ENCODE data around the gene ADAM23.

Gene ADAM23

DNA sequence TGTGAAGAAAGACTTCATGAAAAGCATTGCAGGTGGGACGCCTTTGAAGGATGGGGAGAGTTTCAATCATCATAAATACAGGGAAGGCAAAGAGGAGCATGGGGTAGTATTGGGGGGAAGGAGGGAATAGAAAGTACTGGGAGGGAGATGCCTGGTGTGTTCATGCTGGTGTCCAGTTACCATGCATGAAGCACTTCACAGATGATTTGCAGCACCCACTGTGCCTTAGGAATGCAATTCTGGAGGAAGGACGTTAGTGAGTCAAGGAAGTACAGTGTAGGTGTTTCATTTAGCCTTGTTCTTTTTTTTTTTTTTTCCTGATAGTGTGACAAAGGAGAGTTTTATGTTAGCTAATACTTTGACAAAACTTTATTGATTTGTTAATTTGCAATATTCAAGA, 36.8 kb downstream of the ADAM23 start:
- H3K79me2 ChIP-seq (ENCODE audit: control insufficient read depth, low read length), result no peaks in the 10 kb centered on the region
- no peaks in the 10 kb centered on the region for H3K4me1 ChIP-seq (ENCODE audit: control insufficient read depth, low read length)
- no peaks in the 10 kb centered on the region for H4K20me1 ChIP-seq (ENCODE audit: control insufficient read depth, insufficient read depth, low read depth, low read length)
- no peak overlapping the region for H3K27ac ChIP-seq (ENCODE audit: low read depth, low read length)
- H3K27me3 ChIP-seq (ENCODE audit: control insufficient read depth, low read length), result no peaks in the 10 kb centered on the region
- no peaks in the 10 kb centered on the region for H3K9me2 ChIP-seq (replicated peaks; ENCODE audit: control insufficient read depth, low read length)
- H3K9me3 ChIP-seq (ENCODE audit: control insufficient read depth, insufficient read depth, low read length), result no peaks in the 10 kb centered on the region
- no peaks in the 10 kb centered on the region for H3F3A ChIP-seq (ENCODE audit: control insufficient read depth, insufficient read depth)
- H3K36me3 ChIP-seq (ENCODE audit: control insufficient read depth, low read length), result no peaks in the 10 kb centered on the region
- H3K4me3 ChIP-seq (ENCODE audit: low read length), result no peak overlapping the region
- no peak overlapping the region for H3K4me2 ChIP-seq (ENCODE audit: low read length)
- no peak for TF ChIP-seq EZH2phosphoT487 (IDR thresholded peaks at IDR 0.05; ENCODE audit: borderline replicate concordance, low read length)
- TF ChIP-seq, protein P1, sequence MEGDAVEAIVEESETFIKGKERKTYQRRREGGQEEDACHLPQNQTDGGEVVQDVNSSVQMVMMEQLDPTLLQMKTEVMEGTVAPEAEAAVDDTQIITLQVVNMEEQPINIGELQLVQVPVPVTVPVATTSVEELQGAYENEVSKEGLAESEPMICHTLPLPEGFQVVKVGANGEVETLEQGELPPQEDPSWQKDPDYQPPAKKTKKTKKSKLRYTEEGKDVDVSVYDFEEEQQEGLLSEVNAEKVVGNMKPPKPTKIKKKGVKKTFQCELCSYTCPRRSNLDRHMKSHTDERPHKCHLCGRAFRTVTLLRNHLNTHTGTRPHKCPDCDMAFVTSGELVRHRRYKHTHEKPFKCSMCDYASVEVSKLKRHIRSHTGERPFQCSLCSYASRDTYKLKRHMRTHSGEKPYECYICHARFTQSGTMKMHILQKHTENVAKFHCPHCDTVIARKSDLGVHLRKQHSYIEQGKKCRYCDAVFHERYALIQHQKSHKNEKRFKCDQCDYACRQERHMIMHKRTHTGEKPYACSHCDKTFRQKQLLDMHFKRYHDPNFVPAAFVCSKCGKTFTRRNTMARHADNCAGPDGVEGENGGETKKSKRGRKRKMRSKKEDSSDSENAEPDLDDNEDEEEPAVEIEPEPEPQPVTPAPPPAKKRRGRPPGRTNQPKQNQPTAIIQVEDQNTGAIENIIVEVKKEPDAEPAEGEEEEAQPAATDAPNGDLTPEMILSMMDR (IDR thresholded peaks at IDR 0.05; ENCODE audit: low read depth, low read length, poor library complexity, severe bottlenecking), result no peak

DNA sequence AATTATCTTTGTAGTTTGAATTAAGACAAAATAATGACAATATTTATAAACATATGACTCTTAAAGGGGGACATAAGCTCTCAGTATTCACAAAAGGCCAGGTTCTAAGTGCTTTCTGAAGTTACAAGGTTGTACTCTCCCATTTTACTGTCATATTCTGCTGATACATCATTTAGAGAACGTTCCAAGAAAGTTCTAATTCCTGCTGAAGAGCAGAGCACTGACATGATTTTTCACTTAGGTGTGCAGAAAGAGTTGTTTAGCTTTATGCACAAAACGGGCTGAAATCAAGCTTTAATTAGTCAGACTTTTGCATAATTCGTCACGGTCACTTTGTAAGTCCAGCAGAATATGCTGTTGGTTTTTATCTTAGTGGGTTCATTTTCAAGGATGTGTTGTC, 37.3 kb downstream of the ADAM23 start:
- Histone ChIP-seq H3K4me2 (ENCODE audit: low read length) (no peak overlapping the region), H4K20me1 (ENCODE audit: control insufficient read depth, insufficient read depth, low read depth, low read length) (no peaks in the 10 kb centered on the region), H3K36me3 (ENCODE audit: control insufficient read depth, low read length) (no peaks in the 10 kb centered on the region), H3K9me2 (replicated peaks; ENCODE audit: control insufficient read depth, low read length) (no peaks in the 10 kb centered on the region), H3K79me2 (ENCODE audit: control insufficient read depth, low read length) (no peaks in the 10 kb centered on the region), H3K27ac (ENCODE audit: low read depth, low read length) (no peak overlapping the region), H3F3A (ENCODE audit: control insufficient read depth, insufficient read depth) (no peaks in the 10 kb centered on the region), H3K4me1 (ENCODE audit: control insufficient read depth, low read length) (no peaks in the 10 kb centered on the region), H3K9me3 (ENCODE audit: control insufficient read depth, insufficient read depth, low read length) (no peaks in the 10 kb centered on the region), H3K4me3 (ENCODE audit: low read length) (no peak overlapping the region), H3K27me3 (ENCODE audit: control insufficient read depth, low read length) (no peaks in the 10 kb centered on the region)
- TF ChIP-seq EZH2phosphoT487 (IDR thresholded peaks at IDR 0.05; ENCODE audit: borderline replicate concordance, low read length), result no peak
- TF ChIP-seq, protein P1 (IDR thresholded peaks at IDR 0.05; ENCODE audit: low read depth, low read length, poor library complexity, severe bottlenecking), result no peak

DNA sequence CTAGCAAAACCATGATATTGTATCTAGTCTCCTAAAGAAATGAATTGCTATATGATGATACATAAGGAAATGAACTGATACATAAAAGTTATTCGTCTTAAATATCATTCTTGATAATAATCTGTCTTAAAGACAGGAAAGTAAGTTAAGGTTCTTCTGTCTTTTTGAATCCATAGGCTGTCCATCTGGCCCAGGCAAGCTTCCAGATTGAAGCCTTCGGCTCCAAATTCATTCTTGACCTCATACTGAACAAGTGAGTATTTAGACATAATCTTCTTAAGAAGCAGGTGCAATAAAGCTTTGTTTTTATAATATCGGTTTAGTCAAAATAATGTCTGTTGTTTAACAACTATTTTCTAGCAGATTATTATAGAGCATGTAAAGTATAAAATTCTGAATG, 37.7 kb downstream of the ADAM23 start:
- Histone ChIP-seq H3K79me2 (ENCODE audit: control insufficient read depth, low read length) (no peaks in the 10 kb centered on the region), H4K20me1 (ENCODE audit: control insufficient read depth, insufficient read depth, low read depth, low read length) (no peaks in the 10 kb centered on the region), H3K27ac (ENCODE audit: low read depth, low read length) (no peak overlapping the region), H3K4me1 (ENCODE audit: control insufficient read depth, low read length) (no peaks in the 10 kb centered on the region), H3K27me3 (ENCODE audit: control insufficient read depth, low read length) (no peaks in the 10 kb centered on the region), H3K9me3 (ENCODE audit: control insufficient read depth, insufficient read depth, low read length) (no peaks in the 10 kb centered on the region), H3K4me3 (ENCODE audit: low read length) (no peak overlapping the region), H3K36me3 (ENCODE audit: control insufficient read depth, low read length) (no peaks in the 10 kb centered on the region), H3K9me2 (replicated peaks; ENCODE audit: control insufficient read depth, low read length) (no peaks in the 10 kb centered on the region), H3F3A (ENCODE audit: control insufficient read depth, insufficient read depth) (no peaks in the 10 kb centered on the region), H3K4me2 (ENCODE audit: low read length) (no peak overlapping the region)
- TF ChIP-seq EZH2phosphoT487 (IDR thresholded peaks at IDR 0.05; ENCODE audit: borderline replicate concordance, low read length), result no peak
- TF ChIP-seq, protein P1 (IDR thresholded peaks at IDR 0.05; ENCODE audit: low read depth, low read length, poor library complexity, severe bottlenecking), result no peak

DNA sequence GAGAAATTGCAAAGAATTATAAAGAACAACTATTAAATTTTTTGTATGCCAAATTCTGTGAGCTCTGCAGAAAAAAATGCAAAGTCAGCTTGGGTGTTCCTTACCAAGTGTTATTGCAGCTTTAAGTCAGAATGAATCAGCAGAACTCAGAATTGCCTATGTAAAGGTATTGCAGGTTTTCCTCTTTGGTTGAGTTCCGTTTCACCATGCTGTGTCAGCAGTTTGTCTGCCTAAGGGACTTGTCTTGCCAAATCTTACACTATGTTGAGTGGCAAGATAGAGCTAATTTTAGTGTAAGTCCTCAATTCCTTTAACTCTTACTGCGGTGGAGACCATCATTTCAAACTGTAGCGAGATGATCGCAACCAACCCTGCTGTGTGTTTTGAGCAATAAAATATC, 38.8 kb downstream of the ADAM23 start:
- H4K20me1 ChIP-seq (ENCODE audit: control insufficient read depth, insufficient read depth, low read depth, low read length), result no peaks in the 10 kb centered on the region
- no peaks in the 10 kb centered on the region for H3K79me2 ChIP-seq (ENCODE audit: control insufficient read depth, low read length)
- no peak overlapping the region for H3K4me2 ChIP-seq (ENCODE audit: low read length)
- no peak overlapping the region for H3K27ac ChIP-seq (ENCODE audit: low read depth, low read length)
- H3K4me3 ChIP-seq (ENCODE audit: low read length), result no peak overlapping the region
- H3K27me3 ChIP-seq (ENCODE audit: control insufficient read depth, low read length), result no peaks in the 10 kb centered on the region
- H3K9me2 ChIP-seq (replicated peaks; ENCODE audit: control insufficient read depth, low read length), result no peaks in the 10 kb centered on the region
- TF ChIP-seq EZH2phosphoT487 (IDR thresholded peaks at IDR 0.05; ENCODE audit: borderline replicate concordance, low read length), result no peak
- TF ChIP-seq, protein P1 (IDR thresholded peaks at IDR 0.05; ENCODE audit: low read depth, low read length, poor library complexity, severe bottlenecking), result no peak
- no peaks in the 10 kb centered on the region for H3K4me1 ChIP-seq (ENCODE audit: control insufficient read depth, low read length)
- H3K36me3 ChIP-seq (ENCODE audit: control insufficient read depth, low read length), result no peaks in the 10 kb centered on the region
- no peaks in the 10 kb centered on the region for H3K9me3 ChIP-seq (ENCODE audit: control insufficient read depth, insufficient read depth, low read length)
- H3F3A ChIP-seq (ENCODE audit: control insufficient read depth, insufficient read depth), result no peaks in the 10 kb centered on the region
